HCT116 (cell line): Measurements from ENCODE around the gene GRAMD4. TPM values are rescaled to one million over a fixed set of nuclear protein-coding genes. Genes with fewer than 3 reads are reported as not detected.

Experiments used
- ATAC-seq: fragments of 200-7000 bp; cut with Tn5 transposase; 2 replicates; pipeline ENCODE4 v1.9.1; 2020; ENCODE audit warnings: mild to moderate bottlenecking, moderate library complexity
- BruUV-seq: library from RNA; stranded (reverse); fragments of 400-500 nt; replicated peaks from 2 replicates; lab custom pipeline; 2021; lab: Mats Ljungman, UMichigan
- CTCF ChIA-PET: fragments of 300-600 bp; sonication (Branson Sonifier 250); formaldehyde crosslinking; loops from one replicate; lab custom pipeline; 2021; ENCODE audit warnings: antibody characterized with exemption; lab: Charles Lee
- POLR2A ChIA-PET: fragments of 300-600, 350-600 bp; sonication (Branson Sonifier 250); formaldehyde crosslinking; loops from one replicate; lab custom pipeline; 2021; ENCODE audit warnings: antibody characterized with exemption; lab: Charles Lee
- RAD21 ChIA-PET, 2 experiments: fragments of 300-600 bp; sonication (Branson Sonifier 250); formaldehyde crosslinking; loops; one replicate each; lab custom pipeline; 2023; ENCODE audit warnings: low total read pairs in 2 of 2; ENCODE audit not compliant: uncharacterized antibody in 2 of 2, unreplicated experiment in 2 of 2, low non-redundant PET in 1 of 2; lab: Charles Lee
- DNase-seq: peaks from one replicate; pipeline ENCODE4 v3.0.0-alpha.2; 2010; ENCODE audit warnings: low read depth, low spot score
- H2AFZ ChIP-seq: fragments of 200-600 bp; shearing (Covaris generic), sonication (generic); 2 replicates; pipeline ENCODE4 v1.6.1; 2017; ENCODE audit warnings: low read depth, mixed run types, mixed read lengths, antibody characterized with exemption, low read length; ENCODE audit not compliant: poor library complexity, severe bottlenecking
- H3K27ac ChIP-seq: 2 replicates; pipeline ENCODE4 v1.5.1; 2012; ENCODE audit warnings: low read depth, low read length
- H3K27me3 ChIP-seq: fragments of 200-600 bp; sonication (generic); 2 replicates; pipeline ENCODE4 v1.6.1; 2016; ENCODE audit warnings: mixed run types, low read length, mixed read lengths; ENCODE audit not compliant: insufficient read depth
- H3K36me3 ChIP-seq, 2 experiments: fragments of 200-500 bp in 1 of 2; fragments of 200-600 bp in 1 of 2; sonication (Bioruptor generic) in 1 of 2; sonication (generic) in 1 of 2; 2 replicates each; pipeline versions ENCODE4 v1.5.1 to v1.6.1; 2014 to 2016; ENCODE audit warnings: low read length in 2 of 2, inconsistent platforms in 1 of 2, mixed read lengths in 1 of 2, mixed run types in 1 of 2; ENCODE audit not compliant: insufficient read depth in 2 of 2, control insufficient read depth in 1 of 2
- H3K4me1 ChIP-seq, 2 experiments: fragments of 200-600 bp in 1 of 2; sonication (generic) in 1 of 2; 2 replicates each; pipeline versions ENCODE4 v1.5.1 to v1.6.1; 2012 to 2017; ENCODE audit warnings: low read length in 2 of 2, inconsistent platforms in 1 of 2, mild to moderate bottlenecking in 1 of 2, mixed read lengths in 1 of 2, mixed run types in 1 of 2, moderate library complexity in 1 of 2; ENCODE audit not compliant: insufficient read depth in 2 of 2, control insufficient read depth in 1 of 2
- H3K4me2 ChIP-seq: fragments of 200-600 bp; sonication (generic); 2 replicates; pipeline ENCODE4 v1.6.1; 2017; ENCODE audit warnings: mixed run types, low read length, mixed read lengths
- H3K4me3 ChIP-seq, 2 experiments: fragments of 200-600 bp in 1 of 2; sonication (generic) in 1 of 2; replicated peaks in 1 of 2; 2 replicates each; pipeline ENCODE4 v1.5.1; 2011 to 2016; ENCODE audit warnings: low read length in 2 of 2, control low read depth in 1 of 2, low read depth in 1 of 2, mild to moderate bottlenecking in 1 of 2, mixed read lengths in 1 of 2, mixed run types in 1 of 2
- H3K79me2 ChIP-seq: fragments of 200-600 bp; sonication (generic); 2 replicates; pipeline ENCODE4 v1.6.1; 2017; ENCODE audit warnings: mild to moderate bottlenecking, mixed run types, low read length, moderate library complexity, mixed read lengths; ENCODE audit not compliant: insufficient read depth
- H3K9ac ChIP-seq: fragments of 200-600 bp; sonication (generic); 2 replicates; pipeline ENCODE4 v1.6.1; 2016; ENCODE audit warnings: low read length, mixed read lengths
- H3K9me2 ChIP-seq: fragments of 200-600 bp; sonication (generic), shearing (Covaris generic); 2 replicates; pipeline ENCODE4 v1.6.1; 2017; ENCODE audit warnings: mixed run types, mild to moderate bottlenecking, moderate library complexity; ENCODE audit not compliant: insufficient read depth
- H3K9me3 ChIP-seq, 2 experiments: fragments of 200-500 bp in 1 of 2; fragments of 200-600 bp in 1 of 2; sonication (Bioruptor generic) in 1 of 2; sonication (generic) in 1 of 2; 2 replicates each; pipeline ENCODE4 v1.6.1; 2014 to 2017; ENCODE audit warnings: low read length in 2 of 2, mixed read lengths in 2 of 2, inconsistent platforms in 1 of 2, low read depth in 1 of 2, mild to moderate bottlenecking in 1 of 2, mixed run types in 1 of 2, moderate library complexity in 1 of 2; ENCODE audit not compliant: control insufficient read depth in 1 of 2, insufficient read depth in 1 of 2
- H4K20me1 ChIP-seq: fragments of 200-600 bp; sonication (generic), shearing (Covaris generic); 2 replicates; pipeline ENCODE4 v1.6.1; 2017; ENCODE audit warnings: mixed run types, mild to moderate bottlenecking, moderate library complexity; ENCODE audit not compliant: insufficient read depth
- ELF1 ChIP-seq: IDR thresholded peaks from 2 replicates; pipeline ENCODE4 v1.6.1; 2012; ENCODE audit warnings: low read depth, borderline replicate concordance
- EZH2phosphoT487 ChIP-seq: fragments of 200-600 bp; IDR thresholded peaks from 2 replicates; pipeline ENCODE4 v1.6.1; 2018; ENCODE audit warnings: antibody characterized with exemption, borderline replicate concordance
- FOSL1 ChIP-seq: IDR thresholded peaks from 2 replicates; pipeline ENCODE4 v1.6.1; 2012; ENCODE audit warnings: low read depth
- RAD21 ChIP-seq: IDR thresholded peaks from 2 replicates; pipeline ENCODE4 v1.6.1; 2012; ENCODE audit warnings: low read depth, mild to moderate bottlenecking
- intact Hi-C: fragments of 100-400 bp; cut with micrococcal nuclease; formaldehyde crosslinking; loops from 2 replicates; pipeline ENCODE4 v1.10.0; 2022
- total RNA-seq: library from RNA; stranded (reverse); gene quantifications from one replicate; pipeline ENCODE4 v1.2.1, GENCODE V29; 2021; ENCODE audit not compliant: unreplicated experiment
- TF ChIP-seq, protein P1 (sequence below): IDR thresholded peaks from 2 replicates; pipeline ENCODE4 v1.6.1; 2012; ENCODE audit warnings: low read depth
- TF ChIP-seq, protein P2 (sequence below): IDR thresholded peaks from 2 replicates; pipeline ENCODE4 v1.6.1; 2011; ENCODE audit warnings: mild to moderate bottlenecking, low read length, moderate library complexity; ENCODE audit not compliant: insufficient replicate concordance; ENCODE audit errors: extremely low read depth
- TF ChIP-seq, protein P3 (sequence below): IDR thresholded peaks from 2 replicates; pipeline ENCODE4 v1.6.1; 2012
- TF ChIP-seq, protein P4 (sequence below), 3 experiments: fragments of 200-600 bp in 1 of 3; sonication (generic) in 1 of 3; IDR thresholded peaks in 2 of 3; conservative IDR thresholded peaks in 1 of 3; 2 replicates each; pipeline ENCODE4 v1.5.1; 2012 to 2017; ENCODE audit warnings: low read depth in 2 of 3, low read length in 2 of 3, antibody characterized with exemption in 1 of 3, borderline replicate concordance in 1 of 3, control low read depth in 1 of 3, mild to moderate bottlenecking in 1 of 3, mixed read lengths in 1 of 3, mixed run types in 1 of 3, moderate library complexity in 1 of 3; ENCODE audit not compliant: insufficient read depth in 1 of 3

GRAMD4 gene
- total RNA-seq, 1 experiment from 2014 or later, result 25.8 TPM

GRCh38 chr22:46626911-46627805 lies 7.0 kb downstream of the GRAMD4 start:
- Histone ChIP-seq H3K4me3 (no peak overlapping the region), H3K4me1 (peaks cover 0 to 7% of the 10 kb centered on the region in 2 experiments; a peak in 1 of 4 replicates), H3K9ac (no peak overlapping the region)
- ATAC-seq, result peak; percentile 73
- no peak for DNase-seq
- CTCF ChIA-PET, result no interaction called here
- TF ChIP-seq, protein P1, sequence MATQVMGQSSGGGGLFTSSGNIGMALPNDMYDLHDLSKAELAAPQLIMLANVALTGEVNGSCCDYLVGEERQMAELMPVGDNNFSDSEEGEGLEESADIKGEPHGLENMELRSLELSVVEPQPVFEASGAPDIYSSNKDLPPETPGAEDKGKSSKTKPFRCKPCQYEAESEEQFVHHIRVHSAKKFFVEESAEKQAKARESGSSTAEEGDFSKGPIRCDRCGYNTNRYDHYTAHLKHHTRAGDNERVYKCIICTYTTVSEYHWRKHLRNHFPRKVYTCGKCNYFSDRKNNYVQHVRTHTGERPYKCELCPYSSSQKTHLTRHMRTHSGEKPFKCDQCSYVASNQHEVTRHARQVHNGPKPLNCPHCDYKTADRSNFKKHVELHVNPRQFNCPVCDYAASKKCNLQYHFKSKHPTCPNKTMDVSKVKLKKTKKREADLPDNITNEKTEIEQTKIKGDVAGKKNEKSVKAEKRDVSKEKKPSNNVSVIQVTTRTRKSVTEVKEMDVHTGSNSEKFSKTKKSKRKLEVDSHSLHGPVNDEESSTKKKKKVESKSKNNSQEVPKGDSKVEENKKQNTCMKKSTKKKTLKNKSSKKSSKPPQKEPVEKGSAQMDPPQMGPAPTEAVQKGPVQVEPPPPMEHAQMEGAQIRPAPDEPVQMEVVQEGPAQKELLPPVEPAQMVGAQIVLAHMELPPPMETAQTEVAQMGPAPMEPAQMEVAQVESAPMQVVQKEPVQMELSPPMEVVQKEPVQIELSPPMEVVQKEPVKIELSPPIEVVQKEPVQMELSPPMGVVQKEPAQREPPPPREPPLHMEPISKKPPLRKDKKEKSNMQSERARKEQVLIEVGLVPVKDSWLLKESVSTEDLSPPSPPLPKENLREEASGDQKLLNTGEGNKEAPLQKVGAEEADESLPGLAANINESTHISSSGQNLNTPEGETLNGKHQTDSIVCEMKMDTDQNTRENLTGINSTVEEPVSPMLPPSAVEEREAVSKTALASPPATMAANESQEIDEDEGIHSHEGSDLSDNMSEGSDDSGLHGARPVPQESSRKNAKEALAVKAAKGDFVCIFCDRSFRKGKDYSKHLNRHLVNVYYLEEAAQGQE, result no peak
- TF ChIP-seq FOSL1, result no peak
- no peak for TF ChIP-seq EZH2phosphoT487
- TF ChIP-seq, protein P2, sequence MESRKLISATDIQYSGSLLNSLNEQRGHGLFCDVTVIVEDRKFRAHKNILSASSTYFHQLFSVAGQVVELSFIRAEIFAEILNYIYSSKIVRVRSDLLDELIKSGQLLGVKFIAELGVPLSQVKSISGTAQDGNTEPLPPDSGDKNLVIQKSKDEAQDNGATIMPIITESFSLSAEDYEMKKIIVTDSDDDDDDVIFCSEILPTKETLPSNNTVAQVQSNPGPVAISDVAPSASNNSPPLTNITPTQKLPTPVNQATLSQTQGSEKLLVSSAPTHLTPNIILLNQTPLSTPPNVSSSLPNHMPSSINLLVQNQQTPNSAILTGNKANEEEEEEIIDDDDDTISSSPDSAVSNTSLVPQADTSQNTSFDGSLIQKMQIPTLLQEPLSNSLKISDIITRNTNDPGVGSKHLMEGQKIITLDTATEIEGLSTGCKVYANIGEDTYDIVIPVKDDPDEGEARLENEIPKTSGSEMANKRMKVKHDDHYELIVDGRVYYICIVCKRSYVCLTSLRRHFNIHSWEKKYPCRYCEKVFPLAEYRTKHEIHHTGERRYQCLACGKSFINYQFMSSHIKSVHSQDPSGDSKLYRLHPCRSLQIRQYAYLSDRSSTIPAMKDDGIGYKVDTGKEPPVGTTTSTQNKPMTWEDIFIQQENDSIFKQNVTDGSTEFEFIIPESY, result no peak
- TF ChIP-seq ELF1, result no peak
- no peak for TF ChIP-seq RAD21
- TF ChIP-seq, protein P3, sequence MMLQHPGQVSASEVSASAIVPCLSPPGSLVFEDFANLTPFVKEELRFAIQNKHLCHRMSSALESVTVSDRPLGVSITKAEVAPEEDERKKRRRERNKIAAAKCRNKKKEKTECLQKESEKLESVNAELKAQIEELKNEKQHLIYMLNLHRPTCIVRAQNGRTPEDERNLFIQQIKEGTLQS, result no peak
- TF ChIP-seq, protein P4, sequence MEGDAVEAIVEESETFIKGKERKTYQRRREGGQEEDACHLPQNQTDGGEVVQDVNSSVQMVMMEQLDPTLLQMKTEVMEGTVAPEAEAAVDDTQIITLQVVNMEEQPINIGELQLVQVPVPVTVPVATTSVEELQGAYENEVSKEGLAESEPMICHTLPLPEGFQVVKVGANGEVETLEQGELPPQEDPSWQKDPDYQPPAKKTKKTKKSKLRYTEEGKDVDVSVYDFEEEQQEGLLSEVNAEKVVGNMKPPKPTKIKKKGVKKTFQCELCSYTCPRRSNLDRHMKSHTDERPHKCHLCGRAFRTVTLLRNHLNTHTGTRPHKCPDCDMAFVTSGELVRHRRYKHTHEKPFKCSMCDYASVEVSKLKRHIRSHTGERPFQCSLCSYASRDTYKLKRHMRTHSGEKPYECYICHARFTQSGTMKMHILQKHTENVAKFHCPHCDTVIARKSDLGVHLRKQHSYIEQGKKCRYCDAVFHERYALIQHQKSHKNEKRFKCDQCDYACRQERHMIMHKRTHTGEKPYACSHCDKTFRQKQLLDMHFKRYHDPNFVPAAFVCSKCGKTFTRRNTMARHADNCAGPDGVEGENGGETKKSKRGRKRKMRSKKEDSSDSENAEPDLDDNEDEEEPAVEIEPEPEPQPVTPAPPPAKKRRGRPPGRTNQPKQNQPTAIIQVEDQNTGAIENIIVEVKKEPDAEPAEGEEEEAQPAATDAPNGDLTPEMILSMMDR (IDR thresholded peaks at IDR 0.05 in 2 of 3, conservative IDR thresholded peaks at IDR 0.05 in 1 of 3; ENCODE audit: borderline replicate concordance in 1 of 3, insufficient read depth in 1 of 3, low read depth in 2 of 3, low read length in 2 of 3), result no peak
- TF ChIP-seq, all 23 proteins: peak for 0
- ChIA-PET POLR2A (no interaction called here), RAD21 (no interaction called here)
- no peak overlapping the region for H3K4me2 ChIP-seq
- H3K27ac ChIP-seq, result no peak overlapping the region
- no peak overlapping the region for H2AFZ ChIP-seq
- H3K36me3 ChIP-seq, result no peaks in the 10 kb centered on the region
- intact Hi-C loops, result no loop called here
- no peaks in the 10 kb centered on the region for H4K20me1 ChIP-seq
- no peaks in the 10 kb centered on the region for H3K9me3 ChIP-seq
- H3K79me2 ChIP-seq, result no peaks in the 10 kb centered on the region
- H3K9me2 ChIP-seq, result no peaks in the 10 kb centered on the region
- H3K27me3 ChIP-seq, result no peaks in the 10 kb centered on the region
- no TSS peak for BruUV-seq
